ENCODE measurements around the gene METTL1.

The METTL1 gene

GRCh38 chr12:57752668-57753000 is 19.3 kb downstream of the METTL1 start:
- DNase-seq = no peak

GRCh38 chr12:57751788-57752667 is 19.9 kb downstream of the METTL1 start, which contains the start of gene CDK4:
Gene CDK4, minus strand, starts transcription at chr12:57752310. Its CDS starts 593 bp downstream, at chr12:57751717.
- peak; percentile 98 for DNase-seq

- no peak for DNase-seq
Measured at GRCh38 chr12:57751432-57751787, 20.5 kb downstream of the METTL1 start.

- no peak for DNase-seq
Measured at GRCh38 chr12:57750561-57751431, 21.1 kb downstream of the METTL1 start.

- DNase-seq = no peak
Measured at GRCh38 chr12:57749061-57749460, 22.8 kb downstream of the METTL1 start.

- DNase-seq = no peak
Measured at GRCh38 chr12:57746025-57746424, 25.9 kb downstream of the METTL1 start.

GRCh38 chr12:57745485-57745881 is 26.4 kb downstream of the METTL1 start:
- no peak for DNase-seq

GRCh38 chr12:57744777-57745484 is 27.0 kb downstream of the METTL1 start, which contains the start of gene TSPAN31:
Gene TSPAN31, plus strand, starts transcription at chr12:57745039. Its CDS starts 116 bp downstream, at chr12:57745155.
- DNase-seq = peak; percentile 88

- peak; percentile 66 for DNase-seq
Measured at GRCh38 chr12:57744194-57744776, 27.6 kb downstream of the METTL1 start.

- no peak for DNase-seq
Measured at GRCh38 chr12:57743769-57744168, 28.1 kb downstream of the METTL1 start.

GRCh38 chr12:57741844-57742738 is 29.8 kb downstream of the METTL1 start:
- DNase-seq = peak; percentile 56

- DNase-seq = no peak
Measured at GRCh38 chr12:57741413-57741789, 30.5 kb downstream of the METTL1 start.

- DNase-seq = peak; percentile 58
Measured at GRCh38 chr12:57740656-57741412, 31.1 kb downstream of the METTL1 start.

GRCh38 chr12:57739914-57740538 is 31.9 kb downstream of the METTL1 start:
- no peak for DNase-seq

- DNase-seq = no peak
Measured at GRCh38 chr12:57739387-57739786, 32.5 kb downstream of the METTL1 start.

GRCh38 chr12:57738661-57739237 is 33.2 kb downstream of the METTL1 start, which contains the start of gene AGAP2:
Gene AGAP2, minus strand, starts transcription at chr12:57738742. Its CDS starts 496 bp downstream, at chr12:57738246.
- no peak for DNase-seq

GRCh38 chr12:57737467-57738460 is 34.1 kb downstream of the METTL1 start:
- DNase-seq = no peak

- DNase-seq = no peak
Measured at GRCh38 chr12:57736741-57737466, 35.0 kb downstream of the METTL1 start.
